ENCODE measurements around the gene SLC16A6. TPM values are rescaled to one million over a fixed set of nuclear protein-coding genes. Genes with fewer than 3 reads are reported as not detected.

The SLC16A6 gene
- polyA plus RNA-seq, 1 donor from 2014 or later, result 15.6 TPM

GRCh38 chr17:68289936-68290267 is 1.0 kb downstream of the SLC16A6 start:
- Histone ChIP-seq H3K36me3 (ENCODE audit: insufficient read depth, low read length) (no peaks in the 10 kb centered on the region), H3K4me3 (ENCODE audit: low read length) (peak overlapping the region; percentile 82), H4K20me1 (ENCODE audit: insufficient read depth) (peaks cover 3% of the 10 kb centered on the region), H3K9ac (ENCODE audit: low read length) (peak overlapping the region; percentile 91), H3K27me3 (ENCODE audit: insufficient read depth, low read depth, low read length) (peaks cover 4% of the 10 kb centered on the region), H3K4me2 (ENCODE audit: low read length) (peak overlapping the region; percentile 91), H3K9me3 (ENCODE audit: low read length) (no peaks in the 10 kb centered on the region), H3K9me2 (ENCODE audit: insufficient read depth, low read length) (no peaks in the 10 kb centered on the region), H3K79me2 (replicated peaks; ENCODE audit: insufficient read depth, low read length) (no peaks in the 10 kb centered on the region), H3K27ac (ENCODE audit: low read length) (peak overlapping the region; percentile 75), H2AFZ (ENCODE audit: low read depth, low read length) (no peak overlapping the region), H3F3A (ENCODE audit: insufficient read depth, low read length, poor library complexity, severe bottlenecking) (no peaks in the 10 kb centered on the region)
- no peak for TF ChIP-seq CTCF (IDR thresholded peaks at IDR 0.05; ENCODE audit: poor library complexity, severe bottlenecking)
- TF ChIP-seq EP300 (conservative IDR thresholded peaks at IDR 0.05; ENCODE audit: poor library complexity, severe bottlenecking), result no peak
- TF ChIP-seq SMC3 (conservative IDR thresholded peaks at IDR 0.05; ENCODE audit: poor library complexity), result no peak
- TF ChIP-seq POLR2AphosphoS5 (IDR thresholded peaks at IDR 0.05), result no peak
- TF ChIP-seq EZH2 (IDR thresholded peaks at IDR 0.05; ENCODE audit: borderline replicate concordance, insufficient read depth, low read length, poor library complexity, severe bottlenecking), result no peak
- TF ChIP-seq REST (IDR thresholded peaks at IDR 0.05; ENCODE audit: borderline replicate concordance), result no peak
- TF ChIP-seq MXI1 (conservative IDR thresholded peaks at IDR 0.05; ENCODE audit: poor library complexity, severe bottlenecking), result no peak
- TF ChIP-seq RAD21 (conservative IDR thresholded peaks at IDR 0.05), result no peak

- Histone ChIP-seq H3K27ac (ENCODE audit: low read length) (no peak overlapping the region), H3K9ac (ENCODE audit: low read length) (peak overlapping the region; percentile 91), H4K20me1 (ENCODE audit: insufficient read depth) (peaks cover 3% of the 10 kb centered on the region), H3K36me3 (ENCODE audit: insufficient read depth, low read length) (no peaks in the 10 kb centered on the region), H3K9me2 (ENCODE audit: insufficient read depth, low read length) (no peaks in the 10 kb centered on the region), H3K9me3 (ENCODE audit: low read length) (no peaks in the 10 kb centered on the region), H3K27me3 (ENCODE audit: insufficient read depth, low read depth, low read length) (peaks cover 4% of the 10 kb centered on the region), H3K4me2 (ENCODE audit: low read length) (peak overlapping the region; percentile 91), H3F3A (ENCODE audit: insufficient read depth, low read length, poor library complexity, severe bottlenecking) (no peaks in the 10 kb centered on the region), H3K4me3 (ENCODE audit: low read length) (peak overlapping the region; percentile 82), H2AFZ (ENCODE audit: low read depth, low read length) (no peak overlapping the region), H3K79me2 (replicated peaks; ENCODE audit: insufficient read depth, low read length) (no peaks in the 10 kb centered on the region)
- TF ChIP-seq SMC3 (conservative IDR thresholded peaks at IDR 0.05; ENCODE audit: poor library complexity) (no peak), CTCF (IDR thresholded peaks at IDR 0.05; ENCODE audit: poor library complexity, severe bottlenecking) (no peak), POLR2AphosphoS5 (IDR thresholded peaks at IDR 0.05) (no peak), EP300 (conservative IDR thresholded peaks at IDR 0.05; ENCODE audit: poor library complexity, severe bottlenecking) (no peak), TAF1 (IDR thresholded peaks at IDR 0.05; ENCODE audit: low read depth) (no peak), MXI1 (conservative IDR thresholded peaks at IDR 0.05; ENCODE audit: poor library complexity, severe bottlenecking) (no peak)
Measured at GRCh38 chr17:68289473-68289872, 1.5 kb downstream of the SLC16A6 start.

Data from neural cell (in vitro differentiated cells).